HG03108 (cell line): ENCODE data around the gene EML4.

Experiments used
- ATAC-seq: cut with Tn5 transposase; IDR thresholded peaks from one replicate; pipeline ENCODE4 v1.9.1; 2021; ENCODE audit warnings: moderate library complexity; ENCODE audit not compliant: unreplicated experiment

Gene EML4

GRCh38 chr2:42218712-42219111 lies 49.6 kb downstream of the EML4 start:
- ATAC-seq, result no peak

- no peak for ATAC-seq
These were observed 50.0 kb downstream of the EML4 start for GRCh38 chr2:42219160-42219559.

GRCh38 chr2:42220566-42220965 lies 51.4 kb downstream of the EML4 start:
- ATAC-seq, result no peak

GRCh38 chr2:42223067-42223854 lies 54.1 kb downstream of the EML4 start:
- ATAC-seq, result no peak

GRCh38 chr2:42223855-42224268 lies 54.7 kb downstream of the EML4 start:
- ATAC-seq, result no peak

GRCh38 chr2:42224422-42225067 lies 55.4 kb downstream of the EML4 start:
- no peak for ATAC-seq

GRCh38 chr2:42225573-42225972 lies 56.4 kb downstream of the EML4 start:
- no peak for ATAC-seq

GRCh38 chr2:42227491-42227890 lies 58.3 kb downstream of the EML4 start:
- ATAC-seq, result no peak

- no peak for ATAC-seq
These were observed 58.9 kb downstream of the EML4 start for GRCh38 chr2:42228101-42228500.

GRCh38 chr2:42229949-42230348 lies 60.8 kb downstream of the EML4 start:
- ATAC-seq, result no peak

GRCh38 chr2:42230891-42231290 lies 61.7 kb downstream of the EML4 start:
- ATAC-seq, result no peak

GRCh38 chr2:42232024-42232423 lies 62.9 kb downstream of the EML4 start:
- ATAC-seq, result no peak

GRCh38 chr2:42233976-42234441 lies 64.9 kb downstream of the EML4 start:
- no peak for ATAC-seq

GRCh38 chr2:42236911-42237310 lies 67.8 kb downstream of the EML4 start:
- ATAC-seq, result no peak

GRCh38 chr2:42238644-42239288 lies 69.6 kb downstream of the EML4 start:
- ATAC-seq, result peak; percentile 69

GRCh38 chr2:42239289-42239661 lies 70.1 kb downstream of the EML4 start:
- no peak for ATAC-seq

- no peak for ATAC-seq
These were observed 70.7 kb downstream of the EML4 start for GRCh38 chr2:42239811-42240210.

- ATAC-seq, result no peak
These were observed 72.4 kb downstream of the EML4 start for GRCh38 chr2:42241517-42241916.

GRCh38 chr2:42243297-42243696 lies 74.1 kb downstream of the EML4 start:
- ATAC-seq, result no peak

GRCh38 chr2:42244520-42244919 lies 75.4 kb downstream of the EML4 start:
- no peak for ATAC-seq

GRCh38 chr2:42245396-42245795 lies 76.2 kb downstream of the EML4 start:
- ATAC-seq, result no peak

GRCh38 chr2:42246562-42246961 lies 77.4 kb downstream of the EML4 start:
- ATAC-seq, result no peak
